HG03060 (cell line): Measurements from ENCODE around the gene CSNK1G1.
"Not testable (repeated sequence)": the region's sequence is repeated elsewhere in the genome, so short reads cannot be mapped to it uniquely, and the experiment has no call there.

Experiments used
- ATAC-seq: cut with Tn5 transposase; IDR thresholded peaks from one replicate; pipeline ENCODE4 v1.9.1; 2021; ENCODE audit warnings: low read depth, moderate number of reproducible peaks; ENCODE audit not compliant: unreplicated experiment

The CSNK1G1 gene

DNA sequence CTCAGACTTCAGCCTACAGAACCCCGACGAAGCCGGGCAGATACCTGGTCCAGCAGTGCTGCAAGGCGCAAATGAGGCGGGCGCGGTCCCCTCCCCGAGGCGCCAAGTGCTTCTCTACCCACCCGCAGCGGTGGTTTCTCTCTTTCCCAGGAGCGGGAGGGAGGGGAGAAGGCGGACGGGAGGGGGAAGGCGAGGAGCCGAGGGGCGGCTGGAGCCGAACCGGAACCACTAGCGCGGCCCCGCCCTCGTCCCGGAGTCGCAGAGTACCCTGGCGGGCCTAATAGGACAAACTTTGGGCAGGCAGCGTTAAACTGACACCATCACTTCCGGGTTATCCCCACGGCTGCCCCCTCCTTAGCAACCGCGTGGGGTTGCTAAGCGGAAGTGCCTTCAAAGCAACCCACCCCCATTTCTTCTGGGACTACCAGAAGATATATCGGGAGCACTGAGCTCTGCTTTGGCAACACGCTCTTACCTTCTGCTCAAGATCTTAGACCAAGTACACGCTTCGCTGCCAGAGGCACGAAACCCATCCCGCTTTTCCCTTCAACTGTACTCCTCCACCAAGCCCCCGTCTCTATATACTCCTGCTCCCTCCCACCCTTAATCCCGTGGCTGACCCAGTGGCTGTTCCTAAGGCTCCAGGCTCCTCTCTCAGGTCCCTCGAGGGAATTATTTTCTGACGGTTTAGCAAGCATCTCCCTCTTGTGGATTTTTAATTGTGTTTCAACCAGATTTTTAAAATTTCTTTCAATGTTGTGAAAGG, at the start of gene CSNK1G1:
Gene CSNK1G1 (minus strand): TSS at position 230 of the 766 bp plus-strand sequence. CDS start 55,674 bp downstream, outside the sequence.
- peak; percentile 89 for ATAC-seq

DNA sequence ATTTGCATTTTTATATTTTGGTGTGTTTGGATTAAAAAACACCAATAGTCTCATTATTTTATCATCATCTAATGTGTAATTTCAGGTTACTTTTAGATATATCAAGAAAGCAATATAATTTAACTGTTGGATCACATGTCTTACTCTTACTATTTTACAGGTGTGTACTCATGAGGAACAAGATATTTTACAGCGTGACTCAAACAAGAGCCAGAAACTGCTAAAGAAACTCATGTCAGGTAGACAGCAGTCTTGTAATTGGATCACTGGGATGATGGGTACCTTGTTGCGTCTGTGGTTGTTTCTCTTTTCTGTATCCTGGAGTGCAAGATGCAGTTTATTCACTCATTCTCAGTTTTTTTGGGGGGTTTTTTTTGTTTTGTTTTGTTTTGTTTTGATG, 44.6 kb upstream of the CSNK1G1 start:
- ATAC-seq, result no peak

DNA sequence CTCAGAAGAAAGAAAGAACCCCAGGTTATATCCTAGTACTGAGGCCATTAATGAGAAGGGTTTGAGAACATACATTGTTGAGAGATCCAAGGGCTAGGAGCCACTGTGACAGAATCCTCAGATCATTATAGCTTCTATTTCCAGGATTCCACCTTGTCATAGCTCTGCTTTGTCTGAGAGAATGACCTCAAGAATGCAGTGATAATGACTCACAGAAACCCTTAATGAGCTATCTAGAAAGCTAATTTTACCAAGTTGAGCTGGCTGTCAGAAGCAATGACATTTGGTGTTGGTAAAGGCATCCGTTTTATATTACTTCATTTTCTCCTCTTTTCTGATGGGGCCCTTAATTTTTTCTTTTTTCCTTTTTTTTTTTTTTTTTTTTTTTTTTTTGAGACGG, 42.6 kb upstream of the CSNK1G1 start:
- no peak for ATAC-seq

DNA sequence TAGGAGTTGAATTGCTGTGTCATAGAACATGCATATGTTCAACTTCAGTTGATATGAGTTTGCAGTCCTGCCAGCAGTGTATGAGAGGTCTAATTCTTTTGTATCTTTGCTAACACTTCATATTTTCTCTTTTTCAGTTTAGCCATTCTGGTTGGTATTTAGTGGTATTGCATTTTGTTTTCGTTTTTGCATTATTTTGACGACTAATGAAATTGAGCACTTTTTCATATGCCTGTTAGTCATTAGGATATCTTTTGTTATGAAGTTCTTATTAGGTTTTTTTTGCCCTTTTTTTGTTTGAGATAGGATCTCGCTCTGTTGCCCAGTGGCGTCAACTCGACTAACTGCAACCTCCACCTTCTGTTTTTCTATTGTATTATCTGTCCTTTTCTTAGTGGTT, 40.8 kb upstream of the CSNK1G1 start:
- ATAC-seq, result no peak

DNA sequence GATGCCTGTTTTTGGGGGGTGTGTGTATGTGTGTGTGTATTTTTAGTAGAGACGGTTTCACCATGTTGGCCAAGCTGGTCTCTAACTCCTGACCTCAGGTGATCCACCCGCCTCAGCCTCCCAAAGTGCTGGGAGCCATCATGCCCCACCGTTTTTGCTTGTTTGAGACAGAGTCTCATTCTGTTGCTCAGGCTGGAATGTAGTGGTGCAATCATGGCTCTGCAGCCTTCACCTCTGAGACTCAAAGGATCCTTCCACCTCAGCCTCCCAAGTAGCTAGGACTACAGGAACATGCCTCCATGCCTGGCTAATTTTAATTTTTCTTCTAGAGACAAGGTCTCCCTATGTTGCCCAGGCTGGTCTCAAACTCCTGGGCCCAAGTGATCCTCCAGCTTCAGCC, 36.5 kb upstream of the CSNK1G1 start:
- not testable (repeated sequence) for ATAC-seq

DNA sequence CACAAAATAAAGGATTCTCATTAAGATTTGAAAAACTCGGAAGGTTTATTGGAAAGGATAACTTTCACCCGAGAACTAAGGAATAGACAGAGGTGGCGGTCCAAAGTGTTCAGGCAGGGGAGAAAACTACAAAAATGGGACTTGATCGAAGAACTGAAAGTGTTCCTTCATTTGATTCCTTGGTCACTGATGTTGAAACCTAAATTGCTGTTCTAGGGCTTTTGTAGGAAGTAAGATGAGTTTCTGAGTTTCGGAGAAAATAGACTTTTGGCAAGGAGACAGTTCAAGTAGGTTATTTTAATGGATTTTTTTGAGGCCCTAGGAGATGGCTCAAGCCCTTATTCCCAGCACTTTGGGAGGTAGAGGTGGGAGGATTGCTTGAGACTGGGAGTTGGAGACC, 33.1 kb upstream of the CSNK1G1 start:
- no peak for ATAC-seq

DNA sequence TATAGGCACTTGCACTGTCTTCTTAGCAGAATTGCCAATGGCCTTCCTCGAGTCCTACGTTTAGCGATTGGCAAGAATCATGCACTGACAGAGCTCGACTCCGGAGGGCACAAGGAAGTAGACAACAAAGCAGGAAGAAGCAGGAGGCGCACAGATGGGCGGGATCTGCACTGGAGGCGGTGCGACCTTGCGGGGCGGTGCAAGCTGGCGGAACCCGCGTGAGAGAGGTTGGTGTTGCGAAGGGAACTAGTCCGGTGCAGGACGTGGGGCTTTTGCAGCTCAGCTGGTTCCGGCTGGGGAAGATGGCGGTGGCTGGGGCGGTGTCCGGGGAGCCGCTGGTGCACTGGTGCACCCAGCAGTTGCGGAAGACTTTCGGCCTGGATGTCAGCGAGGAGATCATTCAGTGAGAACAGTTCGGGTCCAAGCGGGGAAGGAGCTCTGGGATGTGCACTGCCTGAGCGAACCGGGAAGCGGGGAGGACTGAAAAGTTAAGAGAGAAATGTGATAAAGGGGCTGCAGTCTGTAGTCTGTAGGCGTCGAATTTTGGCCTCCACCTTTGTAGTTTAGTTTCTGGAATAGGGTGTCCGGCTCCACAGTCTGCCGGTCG, 31.7 kb upstream of the CSNK1G1 start, which contains the start of gene TRIP4:
Gene TRIP4 (plus strand): TSS at position 275 of the 607 bp plus-strand sequence. CDS start 28 bp downstream, at position 303.
- ATAC-seq, result peak; percentile 94

DNA sequence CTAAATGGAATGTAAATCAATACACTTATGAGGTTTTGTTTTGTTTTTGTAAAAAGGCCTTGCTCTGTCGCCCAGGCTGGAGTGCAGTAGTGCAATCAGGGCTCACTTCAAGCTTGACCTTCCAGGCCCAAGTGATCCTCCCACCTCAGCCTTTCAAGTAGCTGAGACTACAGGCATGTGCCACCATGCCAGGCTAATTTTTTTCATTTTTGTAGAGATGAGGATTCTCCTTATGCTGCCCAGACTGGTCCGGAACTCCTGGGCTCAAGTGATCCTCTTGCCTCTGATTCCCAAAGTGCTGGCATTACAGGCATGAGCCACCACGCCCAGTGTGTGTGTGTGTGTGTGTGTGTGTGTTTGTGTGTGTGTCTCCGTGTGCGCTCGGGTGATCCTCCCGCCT, 30.3 kb upstream of the CSNK1G1 start:
- no peak for ATAC-seq

DNA sequence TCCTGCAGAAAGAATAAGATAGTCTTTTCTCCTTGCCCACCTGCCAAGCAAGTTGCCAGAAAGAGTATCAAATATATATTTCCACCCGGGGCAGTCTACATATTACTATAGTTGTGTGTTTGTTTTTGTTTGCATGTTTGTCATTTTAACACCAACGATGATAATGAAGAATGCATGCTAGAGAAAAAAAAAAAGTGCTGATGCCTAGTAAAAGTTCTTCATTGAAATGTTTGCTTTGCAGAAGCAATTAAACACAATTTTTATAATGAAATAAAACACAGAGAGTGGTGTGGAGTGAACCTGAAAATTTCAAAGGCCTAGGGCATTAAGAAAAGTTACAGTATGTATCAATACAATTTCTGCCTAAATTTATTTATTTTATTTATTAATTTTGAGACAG, 27.8 kb upstream of the CSNK1G1 start:
- no peak for ATAC-seq

DNA sequence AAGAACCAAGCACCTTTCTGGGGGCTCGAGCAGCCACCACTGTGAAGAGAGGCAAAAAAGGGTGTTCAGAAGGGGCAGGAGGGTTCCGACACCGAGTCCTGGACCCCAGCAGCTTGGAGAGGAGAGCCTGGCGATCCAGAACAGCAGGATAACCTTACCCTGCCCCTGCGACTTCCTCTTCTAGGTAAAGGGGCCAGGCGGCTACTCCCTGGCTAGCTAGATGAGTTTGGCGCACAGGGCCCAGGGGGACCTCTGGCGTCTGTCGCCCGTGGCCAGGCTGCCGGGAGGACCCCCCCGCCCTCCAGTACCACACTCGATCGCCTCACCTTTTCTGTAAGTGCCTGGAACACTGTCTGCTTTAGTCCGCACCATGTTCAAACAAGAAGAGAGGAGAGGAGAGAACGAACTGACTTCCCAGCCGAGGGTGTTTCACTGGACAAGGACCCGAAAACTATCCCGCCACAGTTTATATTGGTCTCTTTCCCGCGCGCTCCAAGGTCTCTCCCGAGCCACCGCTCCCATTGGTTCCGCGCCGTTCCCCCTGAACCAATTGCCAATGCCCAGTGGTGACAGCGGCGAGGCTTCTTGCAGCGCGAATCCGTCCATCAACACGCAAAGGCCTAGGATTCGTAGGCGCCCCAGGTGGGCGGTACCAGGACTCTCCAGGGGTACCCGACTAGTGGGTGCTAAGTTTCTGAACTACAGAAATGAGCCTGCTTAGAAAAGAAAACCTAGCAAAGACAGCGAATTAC, 25.2 kb upstream of the CSNK1G1 start, which contains the start of gene PCLAF:
Gene PCLAF (minus strand): TSS at position 442 of the 752 bp plus-strand sequence. CDS start 70 bp downstream, at position 372.
- ATAC-seq, result peak; percentile 87

DNA sequence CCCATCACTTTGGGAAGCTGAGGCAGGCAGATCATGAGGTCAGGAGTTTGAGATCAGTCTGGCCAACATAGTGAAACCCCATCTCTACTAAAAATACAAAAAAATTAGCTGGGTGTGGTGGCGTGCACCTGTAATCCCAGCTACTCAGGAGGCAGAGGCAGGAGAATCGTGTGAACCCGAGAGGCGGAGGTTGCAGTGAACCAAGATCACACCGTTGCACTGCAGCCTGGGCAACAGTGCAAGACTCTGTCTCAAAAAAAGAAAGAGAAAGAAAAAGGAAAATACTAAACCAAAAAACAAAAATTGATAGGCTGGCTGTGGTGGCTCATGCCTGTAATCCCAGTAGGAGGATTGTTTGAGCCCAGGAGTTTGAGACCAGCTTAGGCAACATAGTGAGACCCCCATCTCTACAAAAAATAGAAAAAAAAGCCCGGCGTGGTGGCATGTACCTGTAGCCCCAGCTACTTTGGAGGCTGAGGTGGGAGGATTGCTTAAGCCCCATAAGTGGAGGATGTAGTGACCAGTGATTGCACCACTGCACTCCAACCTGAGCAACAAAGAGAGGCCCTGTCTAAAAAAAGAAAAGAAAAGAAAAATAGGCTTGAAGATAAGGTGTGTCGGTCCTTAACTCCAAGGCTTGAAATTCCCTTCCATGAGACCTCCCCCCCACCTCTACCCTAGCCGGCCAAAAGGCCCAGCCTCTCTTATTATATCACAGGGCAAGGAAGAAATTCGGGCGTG, 24.3 kb upstream of the CSNK1G1 start:
- ATAC-seq, result not testable (repeated sequence)

DNA sequence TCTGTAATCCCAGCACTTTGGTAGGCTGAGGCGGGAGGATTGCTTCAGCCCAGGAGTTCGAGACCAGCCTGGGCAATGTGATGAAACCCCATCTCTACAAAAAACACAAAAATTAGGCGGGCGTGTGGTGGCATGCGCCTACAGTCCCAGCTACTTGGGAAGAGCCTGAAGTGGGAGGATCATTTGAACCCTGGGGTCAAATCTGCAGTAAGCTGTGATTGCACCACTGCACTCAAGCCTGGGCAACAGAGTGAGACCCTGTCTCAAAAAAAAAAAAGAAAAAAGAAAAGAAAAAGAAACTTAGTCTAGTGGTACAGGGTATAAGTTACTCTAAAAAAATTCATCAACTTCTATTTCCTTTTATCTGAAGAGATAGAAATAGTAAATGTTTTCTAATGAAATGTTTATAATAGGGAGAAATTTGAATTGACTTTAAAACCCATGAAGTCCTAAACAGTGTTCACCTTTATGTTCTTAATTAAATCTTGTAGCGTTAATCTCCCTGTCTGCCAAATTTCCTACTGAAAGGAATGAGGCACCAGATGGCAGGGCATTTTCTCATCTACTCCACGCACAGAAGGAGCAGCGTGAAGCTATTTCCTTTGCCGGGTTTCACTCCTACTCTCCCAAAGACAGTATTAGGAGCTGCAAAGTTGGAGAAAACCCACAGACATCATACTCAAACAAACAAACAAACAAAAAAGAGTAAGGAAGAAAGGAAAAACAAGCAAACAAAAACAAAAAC, 23.4 kb upstream of the CSNK1G1 start:
- ATAC-seq, result no peak

DNA sequence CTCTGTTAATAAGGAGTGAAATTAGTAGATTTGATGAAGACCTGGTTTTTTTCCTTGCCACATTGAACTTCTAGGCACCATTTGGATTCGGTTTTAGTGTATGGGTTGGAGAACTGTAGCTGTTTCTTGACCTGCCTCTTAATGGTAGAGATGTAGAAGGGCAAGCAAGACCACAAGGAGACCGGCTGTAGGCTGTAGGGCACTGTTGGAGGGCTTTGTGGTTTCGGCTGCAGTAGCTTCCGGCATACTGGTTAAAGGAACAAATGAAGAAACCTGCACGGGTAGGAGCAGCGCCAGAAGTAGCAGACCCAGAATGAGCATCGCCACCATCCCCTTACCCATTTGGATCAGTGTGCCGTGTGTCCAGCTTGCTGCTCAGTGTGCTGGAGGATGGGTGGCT, 17.4 kb upstream of the CSNK1G1 start:
- ATAC-seq, result no peak

DNA sequence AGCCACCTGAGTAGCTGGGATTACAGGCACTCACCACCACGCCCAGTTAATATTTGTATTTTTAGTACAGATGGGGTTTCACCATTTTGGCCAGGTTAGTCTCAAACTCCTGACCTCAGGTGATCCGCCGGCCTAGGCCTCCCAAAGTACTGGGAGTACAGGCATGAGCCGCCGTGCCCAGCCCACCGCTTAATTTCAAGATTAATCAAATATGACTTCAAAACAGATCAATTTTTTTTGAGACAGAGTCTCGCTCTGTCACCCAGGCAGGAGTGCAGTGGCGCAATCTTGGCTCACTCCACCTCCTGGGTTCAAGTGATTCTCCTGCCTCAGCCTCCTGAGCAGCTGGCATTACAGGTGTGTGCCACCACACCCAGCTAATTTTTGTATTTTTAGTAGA, 15.4 kb upstream of the CSNK1G1 start:
- not testable (repeated sequence) for ATAC-seq

DNA sequence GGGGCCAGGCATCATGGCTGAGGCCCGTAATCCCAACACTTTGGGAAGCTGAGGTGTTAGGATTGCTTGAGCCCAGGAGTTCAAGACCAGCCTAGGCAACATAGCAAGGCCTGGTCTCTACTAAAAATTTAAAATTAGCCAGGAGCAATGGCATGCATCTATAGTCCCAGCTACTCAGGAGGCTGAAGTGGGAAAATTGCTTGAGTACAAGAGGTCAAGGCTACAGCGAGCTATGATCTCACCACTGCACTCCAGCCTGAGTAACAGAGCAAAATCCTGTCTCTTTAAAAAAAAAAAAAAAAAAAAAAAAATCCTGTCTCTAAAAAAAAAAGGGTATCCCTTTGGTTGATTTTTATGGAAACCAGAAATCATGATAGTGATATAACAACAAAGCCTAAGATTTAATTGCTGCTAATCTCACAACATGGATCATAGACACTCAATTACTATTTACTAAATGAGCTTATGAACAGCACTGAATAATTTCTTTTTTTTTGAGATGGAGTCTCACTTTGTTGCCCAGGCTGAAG, 13.2 kb upstream of the CSNK1G1 start:
- ATAC-seq, result no peak

DNA sequence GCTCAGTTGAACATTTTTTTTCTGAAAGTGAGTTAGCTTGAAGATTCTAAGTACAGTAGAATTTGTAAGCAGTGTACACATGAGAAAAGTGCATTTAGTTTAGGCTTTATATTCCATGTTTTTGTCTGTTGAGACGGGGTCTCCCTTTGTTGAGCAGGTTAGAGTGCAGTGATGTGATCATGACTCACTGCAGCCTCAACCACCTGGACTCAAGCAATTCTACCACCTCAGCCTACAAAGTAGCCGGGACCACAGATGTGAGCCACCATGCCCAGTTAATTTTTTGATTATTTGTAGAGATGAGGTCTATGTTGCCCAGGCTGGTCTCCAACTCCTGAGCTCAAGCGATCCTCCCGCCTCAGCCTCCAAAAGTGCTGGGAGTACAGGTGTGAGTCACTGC, 5.3 kb upstream of the CSNK1G1 start:
- ATAC-seq, result no peak

DNA sequence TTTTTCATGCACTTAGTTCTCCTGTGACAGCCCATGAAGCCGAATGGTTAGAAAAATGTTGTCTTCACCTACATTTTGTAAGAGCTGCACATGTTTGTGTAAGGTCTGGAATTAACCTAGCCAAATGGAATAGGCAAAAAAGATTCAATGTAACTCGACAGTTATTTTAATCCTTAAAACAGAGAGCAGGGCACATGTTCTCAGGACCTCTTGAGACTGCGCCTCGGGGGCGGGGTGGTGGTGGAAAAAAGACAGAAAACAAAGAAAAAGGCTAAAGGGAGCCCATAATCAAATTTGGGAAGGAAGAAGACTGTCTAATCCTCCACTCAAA, 702 bp upstream of the CSNK1G1 start:
- no peak for ATAC-seq

DNA sequence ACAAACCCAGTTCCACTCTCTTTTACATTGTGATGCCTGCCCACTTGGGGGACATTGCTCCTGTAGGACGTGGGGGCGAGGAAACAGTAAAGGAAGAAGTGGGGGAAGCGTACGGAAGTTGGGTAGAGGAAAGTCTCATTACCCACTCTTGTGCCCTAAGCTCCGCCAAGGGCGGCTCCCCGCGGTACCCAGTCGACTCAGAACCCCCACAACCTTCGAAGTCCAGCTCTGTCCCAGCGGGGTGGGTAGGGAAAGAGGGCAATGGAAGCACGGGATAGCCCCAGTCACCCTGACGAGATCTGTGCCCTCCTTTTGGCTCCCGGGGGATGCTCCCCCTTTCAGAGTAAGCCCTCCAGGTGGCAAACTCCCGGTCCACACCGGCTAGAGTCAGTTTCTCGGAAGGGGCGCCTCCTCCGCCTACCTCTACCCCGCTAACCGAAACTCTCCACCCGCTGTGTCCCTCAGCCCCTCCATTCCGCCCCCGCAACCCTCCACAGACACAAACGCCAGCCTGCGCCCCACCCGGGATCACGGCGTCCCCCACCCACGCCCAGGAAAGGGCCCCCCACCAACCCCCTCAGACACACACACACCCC, 527 bp downstream of the CSNK1G1 start:
- ATAC-seq, result no peak

DNA sequence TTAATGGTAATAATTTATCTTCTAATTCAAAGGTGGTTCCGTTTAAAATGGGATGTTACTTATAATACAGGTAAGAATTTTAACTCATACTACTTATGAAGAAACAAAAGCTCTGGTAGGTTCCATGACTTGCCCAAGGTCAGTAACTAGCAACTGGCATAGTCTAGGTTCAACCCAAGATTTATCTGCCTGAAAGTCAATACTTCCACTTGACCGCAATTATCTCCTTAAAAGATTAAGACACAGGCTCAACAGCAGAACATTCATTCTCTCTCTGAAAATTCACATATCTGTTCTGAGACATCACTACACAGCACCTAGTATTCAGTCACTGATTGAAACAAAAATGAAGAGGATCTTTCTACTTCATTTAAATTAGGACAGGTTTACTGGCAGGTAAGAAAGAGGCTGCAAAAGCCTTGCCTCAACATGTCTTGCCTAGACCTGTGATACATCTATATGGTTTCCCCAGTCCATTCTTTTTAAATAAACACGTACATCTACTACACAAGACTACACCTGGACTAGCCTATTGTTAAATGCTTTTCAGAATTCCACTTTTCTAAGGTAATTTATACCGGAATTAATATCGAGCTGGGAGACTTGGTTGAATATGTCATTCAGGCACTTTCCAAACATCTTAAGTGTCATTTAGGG, 1.2 kb downstream of the CSNK1G1 start:
- ATAC-seq, result no peak
